OCI-LY7 (cell line): ENCODE measurements around the gene COL3A1.

ENCODE experiments used
- CTCF ChIP-seq: fragments of 200-600 bp; sonication (generic); conservative IDR thresholded peaks from 2 replicates; pipeline ENCODE4 v1.5.1; 2014; ENCODE audit warnings: mild to moderate bottlenecking, antibody characterized with exemption, low read length, moderate library complexity, mixed read lengths
- EZH2phosphoT487 ChIP-seq: fragments of 200-600 bp; sonication (generic); IDR thresholded peaks from 2 replicates; pipeline ENCODE4 v1.6.1; 2018; ENCODE audit warnings: low read depth, borderline replicate concordance, mild to moderate bottlenecking, mixed run types, antibody characterized with exemption, low read length, moderate library complexity, mixed read lengths

GRCh38 chr2:188997263-188997662 is 23.1 kb downstream of the COL3A1 start:
- no peak for TF ChIP-seq CTCF
- TF ChIP-seq EZH2phosphoT487, result no peak
